HEK293T (cell line): ENCODE measurements around the gene KHDC4.

ENCODE experiments used
- CTCF ChIA-PET: fragments of 350-600 bp; formaldehyde crosslinking; extraction: SDS; loops from one replicate; lab custom pipeline; 2021; ENCODE audit warnings: antibody characterized with exemption, inconsistent platforms; lab: Yijun Ruan, JAX
- POLR2A ChIA-PET: fragments of 350-600 bp; formaldehyde crosslinking; extraction: SDS; loops from one replicate; lab custom pipeline; 2020; ENCODE audit warnings: antibody characterized with exemption, inconsistent platforms; lab: Yijun Ruan, JAX
- DNase-seq: peaks from one replicate; pipeline ENCODE4 v3.0.0; 2012; ENCODE audit warnings: mixed read lengths; ENCODE audit errors: extremely low spot score
- ARNT ChIP-seq: fragments of 450-650 bp; IDR thresholded peaks from 2 replicates; pipeline ENCODE4 v1.6.1; 2017; ENCODE audit warnings: mild to moderate bottlenecking
- BHLHE40 ChIP-seq: fragments of 450-650 bp; IDR thresholded peaks from 2 replicates; pipeline ENCODE4 v1.6.1; 2016; ENCODE audit warnings: mild to moderate bottlenecking, moderate library complexity, borderline replicate concordance
- CTBP1 ChIP-seq: fragments of 450-650 bp; IDR thresholded peaks from 2 replicates; pipeline ENCODE4 v1.6.1; 2016; ENCODE audit warnings: borderline replicate concordance
- ELF4 ChIP-seq: fragments of 450-650 bp; IDR thresholded peaks from 2 replicates; pipeline ENCODE4 v1.6.1; 2017; ENCODE audit warnings: antibody characterized with exemption
- FOXA1 ChIP-seq: fragments of 450-650 bp; IDR thresholded peaks from 2 replicates; pipeline ENCODE4 v1.6.1; 2016; ENCODE audit warnings: mild to moderate bottlenecking
- FOXK2 ChIP-seq: fragments of 450-650 bp; IDR thresholded peaks from 2 replicates; pipeline ENCODE4 v1.6.1; 2016; ENCODE audit warnings: mild to moderate bottlenecking
- FOXM1 ChIP-seq: fragments of 450-650 bp; IDR thresholded peaks from 2 replicates; pipeline ENCODE4 v1.6.1; 2017; ENCODE audit warnings: mild to moderate bottlenecking, borderline replicate concordance
- HDGF ChIP-seq: fragments of 450-650 bp; IDR thresholded peaks from 2 replicates; pipeline ENCODE4 v1.6.1; 2017; ENCODE audit warnings: antibody characterized with exemption, borderline replicate concordance
- L3MBTL2 ChIP-seq: fragments of 450-650 bp; conservative IDR thresholded peaks from 2 replicates; pipeline ENCODE4 v1.6.1; 2016; ENCODE audit warnings: mild to moderate bottlenecking
- LEF1 ChIP-seq: fragments of 450-650 bp; IDR thresholded peaks from 2 replicates; pipeline ENCODE4 v1.6.1; 2017; ENCODE audit warnings: mild to moderate bottlenecking, borderline replicate concordance
- NFRKB ChIP-seq: fragments of 450-650 bp; IDR thresholded peaks from 2 replicates; pipeline ENCODE4 v1.6.1; 2016; ENCODE audit warnings: mild to moderate bottlenecking, moderate library complexity
- SP1 ChIP-seq: fragments of 450-650 bp; IDR thresholded peaks from 2 replicates; pipeline ENCODE4 v1.6.1; 2017
- SUZ12 ChIP-seq: fragments of 450-650 bp; IDR thresholded peaks from 2 replicates; pipeline ENCODE4 v1.6.1; 2016; ENCODE audit warnings: mild to moderate bottlenecking
- TARDBP ChIP-seq: fragments of 450-650 bp; IDR thresholded peaks from 2 replicates; pipeline ENCODE4 v1.6.1; 2016
- ZNF384 ChIP-seq: fragments of 450-650 bp; IDR thresholded peaks from 2 replicates; pipeline ENCODE4 v1.6.1; 2016
- TF ChIP-seq, protein P1 (sequence below): fragments of 450-650 bp; IDR thresholded peaks from 2 replicates; pipeline ENCODE4 v1.6.1; 2016

The KHDC4 gene

DNA sequence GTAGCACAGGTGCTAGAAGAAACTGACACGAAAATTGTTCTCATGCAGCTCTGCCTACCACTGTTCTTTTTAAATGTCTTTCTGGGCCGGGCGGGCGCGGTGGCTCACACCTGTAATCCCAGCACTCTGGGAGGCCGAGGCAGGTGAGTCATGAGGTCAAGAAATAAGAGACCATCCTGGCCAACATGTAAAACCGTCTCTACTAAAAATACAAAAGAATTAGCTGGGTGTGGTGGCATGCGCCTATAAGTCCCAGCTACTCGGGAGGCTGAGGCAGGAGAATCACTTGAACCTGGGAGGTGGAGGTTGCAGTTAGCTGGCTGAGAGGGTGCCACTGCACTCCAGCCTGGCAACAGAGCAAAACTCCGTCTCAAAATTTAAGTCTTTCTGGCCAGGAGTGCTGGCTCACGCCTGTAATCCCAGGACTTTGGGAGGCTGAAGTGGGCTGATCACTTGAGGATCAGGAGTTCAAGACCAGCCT lies 22.1 kb downstream of the KHDC4 start:
- DNase-seq, result no peak
- CTCF ChIA-PET, result no interaction called here
- POLR2A ChIA-PET, result interaction anchor here (0.7 to 2.2 kb wide), 2 partner anchors 12 to 22 kb away, joined by 3 to 13 read pairs; partner anchors contain the start of gene KHDC4
- TF ChIP-seq HDGF (no peak), FOXK2 (no peak), FOXA1 (no peak), LEF1 (no peak), L3MBTL2 (no peak), ARNT (no peak), FOXM1 (no peak), ELF4 (no peak), CTBP1 (no peak), BHLHE40 (no peak)

DNA sequence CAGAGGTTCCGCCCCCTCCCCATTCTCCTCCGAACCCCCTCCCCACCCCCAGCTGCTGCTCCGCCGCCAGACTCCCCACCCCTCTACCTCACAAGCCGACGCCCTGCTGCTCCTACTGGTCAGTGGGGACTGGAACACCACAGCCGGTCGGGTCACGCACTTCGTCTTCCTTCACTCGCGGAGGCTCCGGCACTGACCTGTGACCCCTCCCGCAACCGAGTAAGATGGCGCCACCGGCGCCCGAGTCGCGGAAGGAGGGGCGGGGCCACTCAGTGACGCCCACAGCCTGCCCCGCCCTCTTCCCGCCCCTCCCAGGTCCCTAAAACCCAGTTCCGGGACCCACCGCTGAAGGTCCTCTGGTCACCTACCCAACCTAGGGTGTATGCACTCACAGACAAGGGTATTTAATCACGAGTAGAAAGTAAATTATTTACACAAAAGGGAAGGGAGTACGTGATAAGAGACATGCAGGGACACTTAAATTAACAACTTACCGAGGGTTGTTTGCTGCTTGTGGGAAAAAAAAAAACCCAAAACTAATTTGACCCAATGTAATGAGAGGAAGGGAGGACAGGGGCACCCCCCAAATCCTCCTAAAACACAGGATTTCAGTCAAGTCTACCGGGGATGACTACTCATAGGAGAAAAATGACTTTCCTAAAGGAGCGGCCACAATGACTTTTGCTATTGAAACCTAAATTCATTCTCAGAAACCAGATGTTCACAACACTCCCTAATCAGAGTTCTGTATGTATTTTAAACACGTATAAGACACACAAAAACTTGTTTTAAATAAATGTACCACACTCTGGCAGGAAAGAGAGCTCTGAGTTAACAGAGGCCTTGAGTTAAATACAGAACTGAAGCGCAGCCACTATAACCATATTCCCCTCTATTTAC lies 22.8 kb downstream of the KHDC4 start, which contains the start of gene RIT1:
Gene RIT1 (minus strand): TSS at position 194 of the 900 bp plus-strand sequence. CDS start 588 bp downstream, outside the sequence.
- TF ChIP-seq ZNF384 (no peak), ARNT (no peak), SP1 (no peak), CTBP1 (no peak), FOXM1 (no peak), LEF1 (no peak), SUZ12 (no peak)
- TF ChIP-seq, protein P1, sequence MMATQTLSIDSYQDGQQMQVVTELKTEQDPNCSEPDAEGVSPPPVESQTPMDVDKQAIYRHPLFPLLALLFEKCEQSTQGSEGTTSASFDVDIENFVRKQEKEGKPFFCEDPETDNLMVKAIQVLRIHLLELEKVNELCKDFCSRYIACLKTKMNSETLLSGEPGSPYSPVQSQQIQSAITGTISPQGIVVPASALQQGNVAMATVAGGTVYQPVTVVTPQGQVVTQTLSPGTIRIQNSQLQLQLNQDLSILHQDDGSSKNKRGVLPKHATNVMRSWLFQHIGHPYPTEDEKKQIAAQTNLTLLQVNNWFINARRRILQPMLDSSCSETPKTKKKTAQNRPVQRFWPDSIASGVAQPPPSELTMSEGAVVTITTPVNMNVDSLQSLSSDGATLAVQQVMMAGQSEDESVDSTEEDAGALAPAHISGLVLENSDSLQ, result no peak
- POLR2A ChIA-PET, result interaction anchor here (2.2 kb wide), 1 partner anchor 23 kb away, joined by 13 read pairs; the partner anchor contains the start of gene KHDC4
- peak; percentile 93 for DNase-seq
- CTCF ChIA-PET, result no interaction called here

DNA sequence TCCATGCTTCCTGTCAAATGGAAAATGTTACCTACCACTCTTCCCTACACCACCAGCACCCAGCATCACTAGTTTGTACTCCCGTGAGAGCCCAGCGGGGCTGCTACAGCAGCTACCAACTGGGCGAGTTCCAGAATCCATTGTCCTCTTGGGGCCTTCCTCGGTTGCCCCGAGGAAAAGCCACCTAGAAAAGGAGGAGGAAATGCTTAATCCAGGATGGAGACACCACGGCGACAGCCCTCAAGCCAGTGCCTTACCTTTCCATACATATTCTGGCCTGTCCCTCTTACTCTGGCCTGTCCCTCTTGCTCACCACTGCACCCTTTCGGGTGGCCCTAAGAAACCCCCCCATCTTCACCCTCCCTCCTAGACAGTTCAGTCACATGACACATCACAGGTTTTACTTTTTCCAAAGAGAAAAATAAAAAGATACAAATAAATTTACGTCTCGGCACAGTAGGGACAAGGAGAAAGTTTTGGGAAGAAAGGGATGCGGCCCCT lies 23.5 kb downstream of the KHDC4 start:
- POLR2A ChIA-PET, result no interaction called here
- DNase-seq, result peak; percentile 30
- TF ChIP-seq HDGF (no peak), L3MBTL2 (no peak), CTBP1 (no peak), ELF4 (no peak), SP1 (no peak), ZNF384 (no peak), LEF1 (no peak), FOXA1 (no peak), BHLHE40 (no peak), ARNT (no peak), FOXM1 (no peak), TARDBP (no peak), SUZ12 (no peak)
- CTCF ChIA-PET, result no interaction called here

DNA sequence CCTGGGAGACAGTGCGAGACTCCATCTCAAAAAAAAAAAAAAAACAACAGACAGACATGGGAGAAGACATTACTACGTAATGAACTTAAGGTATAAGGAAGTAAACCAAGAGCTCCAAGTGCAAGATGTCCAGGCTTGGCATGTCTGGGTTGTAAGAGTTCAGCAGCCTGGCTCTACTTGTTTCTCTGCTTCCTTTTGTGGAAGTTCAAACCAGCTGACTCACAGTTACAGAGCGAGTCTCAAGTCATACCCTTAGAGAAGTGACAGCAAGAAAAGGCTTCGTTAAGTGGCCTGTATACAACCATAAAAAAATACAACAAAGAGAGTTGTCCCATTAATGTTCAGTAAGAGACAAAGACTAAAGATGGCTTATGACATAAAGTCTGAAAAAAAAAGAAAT lies 24.3 kb downstream of the KHDC4 start:
- no peak for DNase-seq
- CTCF ChIA-PET, result no interaction called here
- TF ChIP-seq FOXM1 (no peak), L3MBTL2 (no peak), NFRKB (no peak)
- TF ChIP-seq, protein P1, result no peak
- POLR2A ChIA-PET, result no interaction called here

DNA sequence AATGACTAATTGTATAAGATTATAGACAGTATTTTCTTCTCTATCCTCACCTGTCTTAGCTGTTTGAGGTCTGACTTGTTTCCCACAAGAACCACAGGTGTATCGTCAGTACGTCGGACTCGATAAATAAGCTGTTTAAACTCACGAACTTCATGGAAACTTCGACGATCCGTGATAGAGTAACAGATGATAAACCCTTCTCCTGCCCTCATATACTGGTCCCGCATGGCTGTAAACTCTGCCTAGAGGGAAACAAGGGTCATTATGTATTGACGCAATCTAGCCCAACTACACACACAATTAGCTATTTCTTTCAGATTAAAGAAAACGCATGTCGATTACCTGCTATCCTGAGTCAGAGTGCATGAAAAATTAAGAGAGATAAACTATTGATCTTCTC lies 30.0 kb downstream of the KHDC4 start:
- DNase-seq, result no peak
- POLR2A ChIA-PET, result interaction anchor here (0.6 to 2.0 kb wide), 4 partner anchors 15 to 52 kb away, joined by 3 to 8 read pairs (median 7); partner anchors contain the start of genes GON4L and KHDC4
- TF ChIP-seq SP1 (no peak), NFRKB (no peak), SUZ12 (no peak)
- CTCF ChIA-PET, result interaction anchor here (0.8 kb wide), 1 partner anchor 9 kb away, joined by 4 read pairs; no protein-coding TSS in a partner anchor

DNA sequence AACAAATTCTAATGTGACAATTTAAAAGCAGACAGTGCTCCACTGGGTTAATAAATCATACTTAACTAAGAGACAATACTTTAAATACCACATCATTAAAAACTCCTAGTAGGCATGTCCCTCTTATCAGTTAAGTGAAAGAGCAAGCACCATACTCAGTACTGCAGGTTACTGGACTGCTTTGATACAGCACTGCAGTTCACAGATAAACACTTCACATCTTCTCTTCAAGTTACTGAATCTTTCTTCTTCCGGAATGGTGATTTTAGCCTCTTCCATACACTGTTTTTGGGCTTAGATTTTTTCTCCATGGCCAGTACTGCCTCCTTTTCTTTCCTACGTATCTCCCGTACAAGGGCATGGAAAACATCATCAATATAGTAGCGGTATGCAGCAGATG lies 34.1 kb downstream of the KHDC4 start:
- TF ChIP-seq, protein P1, result no peak
- no peak for TF ChIP-seq SP1
- ChIA-PET POLR2A (interaction anchor here (1.6 kb wide), 1 partner anchor 41 kb away, joined by 5 read pairs; the partner anchor contains the start of gene SYT11), CTCF (interaction anchor here (0.6 kb wide), 1 partner anchor 89 kb away, joined by 3 read pairs; no protein-coding TSS in a partner anchor)
- DNase-seq, result no peak
